SK-N-SH (cell line): ENCODE measurements around the gene PSAT1.

Source experiments
- CTCF ChIP-seq: fragments of 200-600 bp; sonication (generic); IDR thresholded peaks from 2 replicates; pipeline ENCODE4 v1.6.1; 2017; ENCODE audit warnings: antibody characterized with exemption, mild to moderate bottlenecking, moderate library complexity
- GABPA ChIP-seq: IDR thresholded peaks from 2 replicates; pipeline ENCODE4 v1.4.0; 2012; ENCODE audit warnings: low read depth, mild to moderate bottlenecking
- RAD21 ChIP-seq: IDR thresholded peaks from 2 replicates; pipeline ENCODE4 v1.6.1; 2012; ENCODE audit warnings: mild to moderate bottlenecking, low read length
- ZBTB33 ChIP-seq: IDR thresholded peaks from 2 replicates; pipeline ENCODE4 v1.4.0; 2012; ENCODE audit warnings: low read depth, borderline replicate concordance

- no peak for TF ChIP-seq GABPA
- TF ChIP-seq CTCF: no peak
- TF ChIP-seq ZBTB33: no peak
- no peak for TF ChIP-seq RAD21
Observed at GRCh38 chr9:78278801-78279200, 18.1 kb upstream of the PSAT1 start.
